ENCODE data around the gene CEP20. TPM values are rescaled to one million over a fixed set of nuclear protein-coding genes. Genes with fewer than 3 reads are reported as not detected.

Gene CEP20
- total and polyA plus RNA-seq, 12 donors = 15.2 to 63.8 (median 33.5) TPM

DNA sequence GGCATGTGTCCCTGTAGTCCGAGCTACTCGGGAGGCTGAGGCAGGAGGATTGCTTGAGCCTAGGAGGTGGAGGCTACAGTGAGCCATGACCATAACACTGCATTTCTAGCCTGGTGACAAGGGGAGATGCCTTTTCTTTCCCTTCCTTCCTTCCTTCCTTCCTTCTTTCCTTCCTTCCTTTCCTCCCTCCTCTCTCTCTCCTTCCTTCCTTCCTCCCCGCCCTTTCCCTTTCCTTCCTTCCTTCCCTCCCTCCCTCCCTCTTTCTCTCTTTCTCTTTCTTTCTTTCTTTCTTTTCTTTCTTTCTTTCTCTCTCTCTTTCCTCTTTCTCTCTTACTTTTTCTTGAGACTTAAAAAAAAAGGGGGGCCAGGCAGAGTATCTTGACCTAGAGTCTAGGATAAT lies 3.1 kb upstream of the CEP20 start:
- DNase-seq = no peak
- no peak overlapping the region for H3K4me3 ChIP-seq
- 77 to 98% (median 93%) methylated on average over 3 of the region's 3 CpGs for WGBS, 4 donors
- no peaks in the 10 kb centered on the region for H3K9me3 ChIP-seq (replicated peaks in 1 of 3)
- intact Hi-C loops (cut with DNase I) = loop anchor here in 1 of 2 donors (5.0 kb wide), 1 partner anchor 61 kb away; no protein-coding TSS in a partner anchor
- no peaks in the 10 kb centered on the region for H3K36me3 ChIP-seq (replicated peaks in 1 of 2)
- TF ChIP-seq POLR2A (IDR thresholded peaks at IDR 0.05) = no peak
- TF ChIP-seq, protein P1, sequence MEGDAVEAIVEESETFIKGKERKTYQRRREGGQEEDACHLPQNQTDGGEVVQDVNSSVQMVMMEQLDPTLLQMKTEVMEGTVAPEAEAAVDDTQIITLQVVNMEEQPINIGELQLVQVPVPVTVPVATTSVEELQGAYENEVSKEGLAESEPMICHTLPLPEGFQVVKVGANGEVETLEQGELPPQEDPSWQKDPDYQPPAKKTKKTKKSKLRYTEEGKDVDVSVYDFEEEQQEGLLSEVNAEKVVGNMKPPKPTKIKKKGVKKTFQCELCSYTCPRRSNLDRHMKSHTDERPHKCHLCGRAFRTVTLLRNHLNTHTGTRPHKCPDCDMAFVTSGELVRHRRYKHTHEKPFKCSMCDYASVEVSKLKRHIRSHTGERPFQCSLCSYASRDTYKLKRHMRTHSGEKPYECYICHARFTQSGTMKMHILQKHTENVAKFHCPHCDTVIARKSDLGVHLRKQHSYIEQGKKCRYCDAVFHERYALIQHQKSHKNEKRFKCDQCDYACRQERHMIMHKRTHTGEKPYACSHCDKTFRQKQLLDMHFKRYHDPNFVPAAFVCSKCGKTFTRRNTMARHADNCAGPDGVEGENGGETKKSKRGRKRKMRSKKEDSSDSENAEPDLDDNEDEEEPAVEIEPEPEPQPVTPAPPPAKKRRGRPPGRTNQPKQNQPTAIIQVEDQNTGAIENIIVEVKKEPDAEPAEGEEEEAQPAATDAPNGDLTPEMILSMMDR (IDR thresholded peaks at IDR 0.05) = no peak
- no peak overlapping the region for H3K27ac ChIP-seq
- H3K27me3 ChIP-seq = no peaks in the 10 kb centered on the region
- H3K4me1 ChIP-seq (replicated peaks in 1 of 2) = peaks cover 16 to 20% of the 10 kb centered on the region in 2 donors

DNA sequence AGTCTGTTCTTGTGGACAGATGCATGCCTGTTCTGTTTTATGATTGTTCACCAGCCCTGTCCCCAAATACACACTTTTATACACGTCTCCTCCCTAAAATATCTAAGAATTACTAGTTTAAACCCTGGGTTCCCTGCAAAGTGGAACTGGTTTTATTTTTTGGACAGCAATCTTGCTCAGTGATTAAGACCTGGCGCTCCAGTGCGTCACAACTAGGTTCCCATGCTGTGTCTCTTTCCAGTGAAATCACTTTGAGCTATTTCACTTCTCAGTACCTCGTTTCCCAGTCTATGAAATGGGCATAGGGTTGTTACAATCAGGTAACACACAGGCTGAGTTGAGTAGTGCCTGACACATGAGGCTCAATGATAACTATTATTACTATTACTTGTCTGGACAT lies 1.1 kb downstream of the CEP20 start:
- no peak overlapping the region for H3K27ac ChIP-seq
- H3K36me3 ChIP-seq (replicated peaks in 1 of 2) = peaks cover 0 to 15% of the 10 kb centered on the region in 2 donors
- 82 to 88% (median 84%) methylated on average over 4 of the region's 4 CpGs for WGBS, 4 donors
- no peak for TF ChIP-seq POLR2A (IDR thresholded peaks at IDR 0.05)
- TF ChIP-seq, protein P1 (IDR thresholded peaks at IDR 0.05) = no peak
- peak overlapping the region in 1 of 4 donors; percentile 86 for H3K4me3 ChIP-seq
- intact Hi-C loops (cut with DNase I) = loop anchor here in 1 of 2 donors (10.0 kb wide), 1 partner anchor 238 kb away; no protein-coding TSS in a partner anchor
- peaks cover 16 to 27% of the 10 kb centered on the region in 2 donors for H3K4me1 ChIP-seq (replicated peaks in 1 of 2)
- H3K9me3 ChIP-seq (replicated peaks in 1 of 3) = no peaks in the 10 kb centered on the region
- DNase-seq = no peak
- no peaks in the 10 kb centered on the region for H3K27me3 ChIP-seq

DNA sequence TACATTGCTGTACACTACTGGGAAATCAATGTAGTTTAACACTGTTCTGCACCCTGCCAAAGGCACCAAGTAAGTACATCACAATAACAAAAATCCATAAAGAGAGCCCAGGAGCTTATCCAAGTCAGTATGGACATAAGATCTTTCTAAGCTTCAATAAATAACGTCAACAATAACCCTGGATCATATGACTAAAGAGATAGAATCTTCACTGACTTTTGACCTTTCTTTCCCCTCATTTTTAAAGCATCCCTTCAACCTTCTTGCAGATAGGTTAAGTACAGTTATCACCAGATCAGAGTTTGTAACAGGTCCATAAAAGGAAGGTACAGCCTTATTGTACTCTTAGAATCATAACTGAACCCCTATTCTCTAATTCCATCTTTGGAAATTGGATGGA lies 2.3 kb downstream of the CEP20 start:
- Histone ChIP-seq H3K9me3 (replicated peaks in 1 of 3) (no peaks in the 10 kb centered on the region), H3K4me1 (replicated peaks in 1 of 2) (peaks cover 16 to 27% of the 10 kb centered on the region in 2 donors), H3K36me3 (replicated peaks in 1 of 2) (peaks cover 0 to 27% of the 10 kb centered on the region in 2 donors), H3K4me3 (no peak overlapping the region), H3K27ac (no peak overlapping the region), H3K27me3 (no peaks in the 10 kb centered on the region)
- TF ChIP-seq, protein P1 (IDR thresholded peaks at IDR 0.05) = no peak
- WGBS, 4 donors = 26 to 67% (median 53%) methylated on average over 1 of the region's 1 CpG
- intact Hi-C loops (cut with DNase I) = loop anchor here in 1 of 2 donors (10.0 kb wide), 1 partner anchor 239 kb away; no protein-coding TSS in a partner anchor
- DNase-seq = no peak

DNA sequence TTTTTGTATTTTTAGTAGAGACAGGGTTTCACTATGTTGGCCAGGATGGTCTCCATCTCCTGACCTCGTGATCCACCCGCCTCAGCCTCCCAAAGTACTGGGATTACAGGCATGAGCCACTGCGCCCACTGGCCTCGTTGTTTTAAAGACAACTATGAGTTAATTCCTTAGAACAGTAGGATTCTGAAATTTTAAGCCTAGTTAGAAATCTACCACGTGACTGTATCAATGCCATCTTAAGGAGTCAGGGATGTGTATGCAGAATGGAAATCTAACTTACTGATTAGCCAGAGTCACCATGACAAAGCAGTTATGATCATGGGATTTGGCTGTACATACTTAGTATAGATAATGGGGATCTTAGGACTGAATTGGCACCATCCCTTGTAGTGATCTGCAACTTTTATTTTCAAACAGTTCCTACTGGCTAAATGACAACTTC lies 2.8 kb downstream of the CEP20 start:
- H3K27me3 ChIP-seq = no peaks in the 10 kb centered on the region
- intact Hi-C loops (cut with DNase I) = loop anchor here in 1 of 2 donors (10.0 kb wide), 1 partner anchor 239 kb away; no protein-coding TSS in a partner anchor
- H3K4me3 ChIP-seq = no peak overlapping the region
- no peaks in the 10 kb centered on the region for H3K9me3 ChIP-seq (replicated peaks in 1 of 3)
- H3K4me1 ChIP-seq (replicated peaks in 1 of 2) = peaks cover 16 to 27% of the 10 kb centered on the region in 2 donors
- no peak for TF ChIP-seq POLR2A (IDR thresholded peaks at IDR 0.05)
- TF ChIP-seq, protein P1 (IDR thresholded peaks at IDR 0.05) = no peak
- no peak for DNase-seq
- 89 to 92% (median 90%) methylated on average over 5 of the region's 5 CpGs for WGBS, 4 donors
- H3K27ac ChIP-seq = no peak overlapping the region
- peaks cover 0 to 28% of the 10 kb centered on the region in 2 donors for H3K36me3 ChIP-seq (replicated peaks in 1 of 2)

All from adrenal gland (tissue), 12 donors.